OCI-LY7 (cell line): Measurements from ENCODE around the gene VWA2.

ENCODE experiments used
- CTCF ChIP-seq: fragments of 200-600 bp; sonication (generic); conservative IDR thresholded peaks from 2 replicates; pipeline ENCODE4 v1.5.1; 2014; ENCODE audit warnings: mild to moderate bottlenecking, antibody characterized with exemption, low read length, moderate library complexity, mixed read lengths
- EZH2phosphoT487 ChIP-seq: fragments of 200-600 bp; sonication (generic); IDR thresholded peaks from 2 replicates; pipeline ENCODE4 v1.6.1; 2018; ENCODE audit warnings: low read depth, borderline replicate concordance, mild to moderate bottlenecking, mixed run types, antibody characterized with exemption, low read length, moderate library complexity, mixed read lengths

- TF ChIP-seq CTCF (no peak), EZH2phosphoT487 (no peak)
These were observed 88.7 kb downstream of the VWA2 start for GRCh38 chr10:114327537-114328440.
